Skeletal muscle tissue (tissue), 4 donors: ENCODE measurements around the gene ACAA2. TPM values are rescaled to one million over a fixed set of nuclear protein-coding genes. Genes with fewer than 3 reads are reported as not detected.

Source experiments
- H3K27ac ChIP-seq: one replicate; pipeline ENCODE4 v1.7.0; 2013; ENCODE audit warnings: mild to moderate bottlenecking, low read depth, low read length, inconsistent platforms
- H3K27me3 ChIP-seq, 3 donors: one replicate each; pipeline ENCODE4 v1.7.0; 2013; ENCODE audit warnings: low read length in 3 of 3; ENCODE audit not compliant: control insufficient read depth in 3 of 3, insufficient read depth in 3 of 3
- H3K36me3 ChIP-seq, 3 donors: one replicate each; pipeline ENCODE4 v1.7.0; 2013; ENCODE audit warnings: low read length in 3 of 3; ENCODE audit not compliant: control insufficient read depth in 3 of 3, insufficient read depth in 3 of 3
- H3K4me1 ChIP-seq, 3 donors: one replicate each; pipeline ENCODE4 v1.7.0; 2013; ENCODE audit warnings: low read length in 3 of 3, mild to moderate bottlenecking in 3 of 3; ENCODE audit not compliant: control insufficient read depth in 3 of 3, insufficient read depth in 3 of 3
- H3K4me3 ChIP-seq, 3 donors: one replicate each; pipeline ENCODE4 v1.7.0; 2013; ENCODE audit warnings: low read length in 3 of 3
- H3K9ac ChIP-seq, 3 donors: one replicate each; pipeline ENCODE4 v1.7.0; 2013; ENCODE audit warnings: low read length in 3 of 3, mild to moderate bottlenecking in 3 of 3, moderate library complexity in 2 of 3, low read depth in 1 of 3
- H3K9me3 ChIP-seq, 3 donors: one replicate each; pipeline ENCODE4 v1.7.0; 2013; ENCODE audit warnings: low read length in 3 of 3; ENCODE audit not compliant: control insufficient read depth in 3 of 3
- total RNA-seq: library from RNA; depleted of rRNA; stranded (reverse); fragments of >200 nt; gene quantifications from one replicate; pipeline ENCODE4 v1.2.3, GENCODE V29; 2014
- donor health status: Osteomylitis.

ACAA2 gene
- total RNA-seq, 1 donor from 2014 or later, result 77.2 TPM

DNA sequence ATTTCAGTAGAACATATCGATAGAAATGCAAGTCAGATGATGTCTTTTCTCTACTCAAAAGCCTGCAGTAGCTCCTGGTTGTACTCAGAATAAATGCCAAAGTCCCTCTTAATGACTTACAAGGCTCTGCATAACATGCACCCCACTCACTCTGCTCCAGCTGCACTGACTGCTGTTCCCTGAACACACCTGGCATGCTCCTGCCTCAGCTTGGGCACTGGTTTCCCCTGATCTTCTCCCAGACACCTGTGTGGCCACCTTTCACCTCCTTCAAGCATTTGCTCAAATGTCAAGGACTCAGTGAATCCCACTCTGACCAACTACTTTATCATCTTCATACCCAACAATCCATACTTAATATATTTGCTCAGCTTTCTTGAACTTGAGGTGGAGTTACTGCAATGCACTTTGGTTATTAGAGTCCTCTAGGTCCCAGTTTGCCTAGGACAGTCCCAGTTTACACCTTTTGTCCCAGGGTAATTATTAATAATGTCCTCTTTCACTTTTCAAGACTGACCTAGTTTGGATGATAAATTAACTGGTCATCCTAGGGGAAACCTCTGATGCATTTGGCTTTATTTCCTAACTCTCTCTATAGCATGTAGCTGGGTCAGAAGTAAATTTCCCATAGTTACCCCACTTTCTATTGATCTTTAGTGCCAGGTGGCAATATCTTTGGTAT, 44.1 kb downstream of the ACAA2 start:
- no peaks in the 10 kb centered on the region for H3K36me3 ChIP-seq
- no peak overlapping the region for H3K4me3 ChIP-seq
- H3K9me3 ChIP-seq, result no peaks in the 10 kb centered on the region
- H3K27me3 ChIP-seq, result no peaks in the 10 kb centered on the region
- H3K9ac ChIP-seq, result no peak overlapping the region
- no peak overlapping the region for H3K27ac ChIP-seq
- no peaks in the 10 kb centered on the region for H3K4me1 ChIP-seq

DNA sequence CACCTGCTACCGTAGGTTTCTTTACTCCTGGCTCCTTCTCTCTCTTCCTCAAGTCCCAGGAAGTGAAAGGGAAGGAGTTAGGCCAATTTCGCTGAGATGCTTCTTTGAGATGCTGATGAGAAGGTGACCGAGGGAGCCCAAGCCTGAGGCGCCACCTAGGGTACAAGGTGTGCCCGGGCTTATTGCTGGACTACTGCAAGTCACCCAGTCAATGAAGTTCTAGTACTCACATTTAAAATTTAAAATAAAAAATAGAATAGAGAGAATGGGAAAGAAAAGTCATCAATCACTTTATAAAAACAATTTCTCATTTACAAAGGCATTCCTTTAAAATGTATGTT, 45.3 kb downstream of the ACAA2 start:
- Histone ChIP-seq H3K27ac (no peak overlapping the region), H3K9me3 (no peaks in the 10 kb centered on the region), H3K36me3 (no peaks in the 10 kb centered on the region), H3K27me3 (no peaks in the 10 kb centered on the region), H3K4me3 (no peak overlapping the region), H3K9ac (no peak overlapping the region), H3K4me1 (no peaks in the 10 kb centered on the region)

DNA sequence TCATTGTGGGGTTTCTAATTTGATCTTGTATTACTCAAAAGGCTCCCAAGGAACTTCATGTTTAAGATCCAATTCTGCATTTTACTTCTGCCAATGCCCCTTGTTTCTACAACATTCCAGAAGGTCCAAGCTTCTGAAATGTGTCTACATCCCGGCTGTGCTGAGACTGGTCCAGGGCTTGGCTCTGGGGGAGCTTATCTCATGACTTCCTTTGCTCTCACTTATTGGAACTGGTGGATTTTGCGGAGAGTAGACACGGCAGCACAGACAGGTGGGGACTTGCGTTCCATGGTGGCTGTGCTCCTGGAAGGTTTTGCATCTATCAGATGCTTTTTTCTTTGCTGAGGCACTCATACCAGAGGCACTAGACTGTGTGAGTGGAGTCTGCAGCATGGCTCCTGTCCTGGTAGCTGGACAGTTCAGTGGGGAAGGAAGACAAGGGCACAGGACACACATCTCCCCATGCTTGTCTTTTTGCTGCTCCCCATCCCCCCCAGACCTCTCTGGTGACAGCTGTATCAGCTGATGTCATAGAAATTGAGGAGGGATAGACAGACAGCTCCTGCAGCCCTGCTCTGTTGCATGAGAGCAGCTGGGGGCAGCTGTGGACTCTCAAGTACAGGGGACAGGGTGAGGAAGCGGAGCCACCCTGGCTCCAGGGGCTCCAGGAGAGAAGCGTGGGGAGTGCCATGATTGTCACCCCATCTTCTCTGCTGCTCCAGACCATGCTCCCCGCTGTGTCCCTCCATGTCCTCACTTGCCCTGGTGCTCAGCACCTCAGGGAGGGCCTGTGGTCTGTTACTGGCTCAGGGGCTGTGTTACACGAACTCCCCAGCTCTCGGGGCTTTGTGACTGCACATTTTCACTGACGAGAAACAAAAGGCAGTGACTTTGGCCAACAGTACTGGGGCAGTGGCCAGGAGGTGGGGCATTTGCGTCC, 46.0 kb downstream of the ACAA2 start:
- H3K9me3 ChIP-seq, result no peaks in the 10 kb centered on the region
- H3K4me1 ChIP-seq, result no peaks in the 10 kb centered on the region
- H3K36me3 ChIP-seq, result no peaks in the 10 kb centered on the region
- no peak overlapping the region for H3K27ac ChIP-seq
- no peaks in the 10 kb centered on the region for H3K27me3 ChIP-seq
- no peak overlapping the region for H3K4me3 ChIP-seq
- H3K9ac ChIP-seq, result no peak overlapping the region

DNA sequence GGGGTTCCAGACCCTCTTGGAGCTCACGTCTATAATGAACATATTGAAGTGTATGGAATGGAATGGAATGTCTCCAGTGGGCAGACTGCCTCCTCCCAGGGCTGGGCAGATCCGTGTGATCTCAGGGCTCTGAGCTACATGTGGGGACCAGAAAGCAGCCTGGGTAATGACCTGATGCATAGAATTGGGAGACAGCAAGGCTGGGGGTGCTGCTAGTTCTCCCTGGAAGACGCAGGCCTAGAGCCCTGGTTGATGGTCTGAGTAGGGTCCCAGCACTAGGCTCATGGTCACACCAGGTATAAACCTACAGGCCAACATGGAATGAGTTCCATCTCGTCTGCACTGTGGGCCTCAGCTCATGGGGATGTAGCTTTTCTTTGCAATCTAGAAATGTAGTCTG, 46.7 kb downstream of the ACAA2 start:
- Histone ChIP-seq H3K36me3 (no peaks in the 10 kb centered on the region), H3K4me3 (no peak overlapping the region), H3K27me3 (no peaks in the 10 kb centered on the region), H3K9me3 (no peaks in the 10 kb centered on the region), H3K9ac (no peak overlapping the region), H3K27ac (no peak overlapping the region), H3K4me1 (no peaks in the 10 kb centered on the region)

DNA sequence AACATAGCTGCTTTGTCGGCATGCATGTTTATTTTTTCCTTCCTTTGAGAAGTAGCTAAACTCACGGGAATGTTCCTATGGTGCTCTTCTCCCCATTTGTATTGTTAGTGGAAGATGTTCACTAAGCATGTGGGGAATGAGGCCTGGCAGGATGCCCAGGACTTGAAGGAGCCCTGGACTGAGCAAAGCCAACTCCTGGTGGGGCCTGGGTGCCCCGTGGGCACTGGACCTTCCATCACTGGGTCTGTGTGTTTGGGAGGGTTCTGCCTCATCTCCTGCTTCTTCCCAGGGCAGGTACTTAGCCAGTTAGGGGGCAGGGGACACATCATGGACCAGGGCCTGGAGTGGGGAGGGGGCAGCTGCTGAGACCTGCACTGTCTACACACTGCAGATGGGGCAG, 49.3 kb downstream of the ACAA2 start:
- H3K27me3 ChIP-seq, result no peaks in the 10 kb centered on the region

GRCh38 chr18:49763590-49763989, 49.7 kb downstream of the ACAA2 start:
- Histone ChIP-seq H3K4me1 (no peaks in the 10 kb centered on the region), H3K27ac (no peak overlapping the region), H3K27me3 (no peaks in the 10 kb centered on the region), H3K4me3 (no peak overlapping the region), H3K36me3 (no peaks in the 10 kb centered on the region), H3K9ac (no peak overlapping the region), H3K9me3 (no peaks in the 10 kb centered on the region)

More for the DNA sequence above, 49.3 kb downstream of the ACAA2 start:
- Histone ChIP-seq H3K27ac (no peak overlapping the region), H3K9me3 (no peaks in the 10 kb centered on the region), H3K4me1 (no peaks in the 10 kb centered on the region), H3K9ac (no peak overlapping the region), H3K36me3 (no peaks in the 10 kb centered on the region), H3K4me3 (no peak overlapping the region)

- no peak overlapping the region for H3K4me3 ChIP-seq
- H3K9ac ChIP-seq, result no peak overlapping the region
- H3K27me3 ChIP-seq, result no peaks in the 10 kb centered on the region
- H3K27ac ChIP-seq, result no peak overlapping the region
- no peaks in the 10 kb centered on the region for H3K9me3 ChIP-seq
- H3K4me1 ChIP-seq, result no peaks in the 10 kb centered on the region
- no peaks in the 10 kb centered on the region for H3K36me3 ChIP-seq
Observed at GRCh38 chr18:49762191-49763077, 50.9 kb downstream of the ACAA2 start.

GRCh38 chr18:49761771-49762170, 51.6 kb downstream of the ACAA2 start:
- H3K9me3 ChIP-seq, result no peaks in the 10 kb centered on the region
- H3K4me3 ChIP-seq, result no peak overlapping the region
- H3K27ac ChIP-seq, result no peak overlapping the region

GRCh38 chr18:49758263-49758610, 55.1 kb downstream of the ACAA2 start:
- H3K36me3 ChIP-seq, result no peaks in the 10 kb centered on the region
- no peak overlapping the region for H3K27ac ChIP-seq
- no peaks in the 10 kb centered on the region for H3K27me3 ChIP-seq
- H3K4me1 ChIP-seq, result no peaks in the 10 kb centered on the region
- no peak overlapping the region for H3K4me3 ChIP-seq
- no peak overlapping the region for H3K9ac ChIP-seq
- no peaks in the 10 kb centered on the region for H3K9me3 ChIP-seq

More at GRCh38 chr18:49761771-49762170, 51.6 kb downstream of the ACAA2 start:
- H3K36me3 ChIP-seq, result no peaks in the 10 kb centered on the region
- no peaks in the 10 kb centered on the region for H3K4me1 ChIP-seq
- H3K9ac ChIP-seq, result no peak overlapping the region
- no peaks in the 10 kb centered on the region for H3K27me3 ChIP-seq
